ENCODE measurements around the gene PEPD.

GRCh38 chr19:33401683-33402420 is 119.7 kb downstream of the PEPD start:
- TF ChIP-seq CTCF (conservative IDR thresholded peaks at IDR 0.05; ENCODE audit: low read length) (no peak), EZH2phosphoT487 (IDR thresholded peaks at IDR 0.05; ENCODE audit: borderline replicate concordance) (no peak)
